Right renal pelvis (tissue), 4 donors: ENCODE data around the gene PIK3R5. TPM values are rescaled to one million over a fixed set of nuclear protein-coding genes. Genes with fewer than 3 reads are reported as not detected.
"Not testable (repeated sequence)": the region's sequence is repeated elsewhere in the genome, so short reads cannot be mapped to it uniquely, and the experiment has no call there.

Experiments
- DNase-seq, 4 donors: peaks; one replicate each; pipeline ENCODE4 v3.0.0-alpha.2; 2013; ENCODE audit warnings: low read depth in 4 of 4, low spot score in 3 of 4, missing footprints in 1 of 4
- polyA plus RNA-seq, 4 donors: library from polyadenylated mRNA; unstranded; fragments of 120-200 nt; gene quantifications; one replicate each; pipeline ENCODE4 v1.2.1, GENCODE V29; 2013; ENCODE audit not compliant: insufficient read length in 4 of 4

Gene PIK3R5
- polyA plus RNA-seq, 4 donors, result 0.65 to 1.4 (median 0.87) TPM

GRCh38 chr17:8988263-8988935 is 22.9 kb upstream of the PIK3R5 start:
- not testable (repeated sequence) for DNase-seq

DNA sequence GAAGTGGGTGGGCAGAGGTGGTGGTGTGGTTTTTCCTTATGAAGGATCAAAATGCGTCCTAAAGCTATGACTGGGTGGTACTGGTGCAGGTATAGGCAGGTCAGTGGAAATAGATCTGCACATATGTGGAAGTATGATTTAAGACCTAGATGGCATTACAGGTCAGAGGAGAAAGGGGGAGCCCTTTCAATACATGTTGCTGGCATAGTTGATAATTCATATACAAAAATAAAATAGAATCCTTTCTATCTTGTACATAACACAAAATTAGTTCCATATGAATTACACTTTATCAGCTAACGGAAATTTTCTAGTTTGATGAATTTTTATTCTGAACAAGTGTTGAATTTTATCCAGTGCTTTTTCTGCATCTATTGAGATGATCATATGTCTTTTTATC is 20.8 kb upstream of the PIK3R5 start:
- no peak for DNase-seq

GRCh38 chr17:8985054-8985701 is 19.7 kb upstream of the PIK3R5 start:
- no peak for DNase-seq

DNA sequence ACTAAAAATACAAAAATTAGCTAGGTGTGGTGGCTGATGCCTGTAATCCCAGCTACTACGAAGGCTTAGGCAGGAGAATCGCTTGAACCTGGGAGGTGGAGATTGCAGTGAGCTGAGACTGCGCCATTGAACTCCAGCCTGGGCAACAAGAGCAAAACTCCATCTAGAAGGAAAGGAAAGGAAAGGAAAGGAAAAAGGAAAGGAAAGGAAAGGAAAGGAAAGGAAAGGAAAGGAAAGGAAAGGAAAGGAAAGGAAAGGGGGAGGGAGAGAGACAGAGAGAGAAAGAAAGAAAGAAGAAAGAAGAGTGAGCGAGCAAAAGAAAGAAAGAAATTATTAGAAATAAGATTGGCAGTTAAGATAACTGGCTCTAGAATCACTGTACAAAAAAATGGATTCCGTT is 18.7 kb upstream of the PIK3R5 start:
- DNase-seq, result not testable (repeated sequence)

GRCh38 chr17:8981443-8981842 is 15.9 kb upstream of the PIK3R5 start:
- DNase-seq, result no peak

DNA sequence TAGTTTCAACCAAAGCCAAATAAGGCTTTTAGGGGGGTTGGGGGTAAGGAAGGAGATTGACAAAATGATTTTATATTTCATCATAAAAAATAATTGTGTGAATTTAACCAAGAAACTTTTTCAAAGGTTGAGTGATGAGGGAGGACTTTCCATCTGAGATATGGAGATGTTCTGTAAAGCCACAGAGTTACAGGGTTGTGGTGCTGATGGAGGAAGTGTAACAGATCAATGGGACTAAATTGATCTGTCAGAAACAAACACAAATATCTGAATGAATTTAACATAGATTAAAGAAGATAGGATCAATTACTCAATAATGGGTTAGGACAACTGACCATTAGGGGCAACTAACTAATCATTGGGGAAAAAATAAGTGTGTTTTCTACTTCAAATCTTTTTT is 14.2 kb upstream of the PIK3R5 start:
- DNase-seq, result no peak

- no peak for DNase-seq
Observed at GRCh38 chr17:8976638-8977037, 11.1 kb upstream of the PIK3R5 start.

GRCh38 chr17:8975091-8975725 is 9.7 kb upstream of the PIK3R5 start:
- no peak for DNase-seq

DNA sequence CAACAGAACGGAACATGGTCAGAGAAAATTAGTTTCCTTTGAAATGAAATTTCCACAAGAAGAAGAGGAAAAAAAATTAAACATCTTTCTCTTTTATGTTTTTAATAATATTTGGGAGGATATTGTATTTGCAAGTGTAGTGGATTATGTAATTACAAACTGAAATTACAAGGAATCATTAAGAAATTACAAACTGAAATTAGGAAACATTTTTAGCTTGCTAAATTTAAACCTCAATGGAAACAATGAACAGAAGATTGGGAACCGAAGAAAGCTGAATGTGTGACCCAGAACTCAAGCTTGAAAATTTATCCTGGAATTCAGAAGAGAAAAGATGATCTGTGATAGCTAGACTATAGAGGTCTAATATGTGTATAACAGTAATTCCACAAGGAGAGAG is 4.4 kb upstream of the PIK3R5 start:
- DNase-seq, result no peak

DNA sequence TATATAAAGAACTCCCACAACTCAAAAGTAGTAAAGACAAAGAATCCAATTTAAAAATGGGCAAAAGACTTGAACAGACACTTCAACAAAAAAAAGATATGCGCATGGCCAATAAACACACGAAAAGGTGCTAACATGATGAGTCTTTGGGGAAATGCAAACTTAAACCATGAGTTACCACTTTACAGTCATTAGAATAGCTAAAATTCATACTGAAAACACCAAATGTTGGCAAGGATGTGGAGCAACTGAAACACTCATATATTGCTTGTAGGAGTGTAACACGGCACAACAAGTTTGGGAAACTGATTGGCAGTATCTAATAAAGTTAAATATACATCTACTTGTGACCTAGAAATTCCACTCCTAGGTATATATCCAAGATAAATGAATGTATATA is 3.0 kb upstream of the PIK3R5 start:
- DNase-seq, result no peak

GRCh38 chr17:8967861-8968260 is 2.4 kb upstream of the PIK3R5 start:
- DNase-seq, result no peak

DNA sequence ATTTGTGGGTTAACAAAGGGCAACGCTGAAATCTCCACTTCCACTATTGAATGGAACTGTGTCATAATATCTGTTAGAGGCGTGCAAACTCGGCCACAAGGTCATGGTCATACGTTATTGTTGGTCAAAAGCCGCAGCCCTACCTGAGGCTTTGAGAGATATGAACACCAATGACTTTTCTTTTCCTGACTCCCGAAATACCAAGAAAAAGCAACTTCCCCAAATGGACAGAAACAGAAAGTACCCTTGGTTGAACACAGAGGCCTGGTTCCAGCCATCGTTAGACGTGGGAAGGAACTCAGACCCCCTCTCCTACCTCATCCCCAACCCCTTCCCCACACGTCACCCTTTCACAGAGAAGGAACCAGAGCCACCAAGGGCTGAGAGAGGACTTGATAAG is 1.4 kb upstream of the PIK3R5 start:
- DNase-seq, result no peak

DNA sequence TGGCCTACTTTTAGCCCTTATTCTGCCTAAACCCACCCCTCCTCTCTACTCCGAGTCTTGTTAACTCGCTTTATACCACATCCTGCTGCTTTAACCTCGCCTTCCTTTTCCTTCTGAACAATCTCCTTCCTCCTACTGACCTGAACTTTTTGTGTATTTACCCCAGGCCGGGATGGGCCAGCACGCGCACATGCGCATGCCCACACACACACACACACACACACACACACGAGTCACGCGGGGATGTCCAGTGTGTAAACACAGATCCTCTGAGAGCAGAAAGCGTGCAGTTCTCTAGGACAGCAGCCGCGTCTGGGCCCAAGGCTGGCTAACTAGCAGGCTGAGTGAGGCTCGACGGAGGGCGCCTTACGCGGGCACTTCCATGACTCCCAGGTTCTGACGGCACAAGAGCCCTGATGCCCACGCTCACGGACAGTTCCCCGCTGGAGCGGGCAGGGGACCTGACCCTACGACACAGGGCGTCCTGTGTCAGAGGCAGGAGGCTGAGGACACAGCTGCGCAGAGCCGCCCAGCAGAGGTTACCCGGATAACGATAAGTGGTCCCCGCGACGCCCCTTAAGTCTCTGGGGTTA is 610 bp downstream of the PIK3R5 start:
- DNase-seq, result no peak

DNA sequence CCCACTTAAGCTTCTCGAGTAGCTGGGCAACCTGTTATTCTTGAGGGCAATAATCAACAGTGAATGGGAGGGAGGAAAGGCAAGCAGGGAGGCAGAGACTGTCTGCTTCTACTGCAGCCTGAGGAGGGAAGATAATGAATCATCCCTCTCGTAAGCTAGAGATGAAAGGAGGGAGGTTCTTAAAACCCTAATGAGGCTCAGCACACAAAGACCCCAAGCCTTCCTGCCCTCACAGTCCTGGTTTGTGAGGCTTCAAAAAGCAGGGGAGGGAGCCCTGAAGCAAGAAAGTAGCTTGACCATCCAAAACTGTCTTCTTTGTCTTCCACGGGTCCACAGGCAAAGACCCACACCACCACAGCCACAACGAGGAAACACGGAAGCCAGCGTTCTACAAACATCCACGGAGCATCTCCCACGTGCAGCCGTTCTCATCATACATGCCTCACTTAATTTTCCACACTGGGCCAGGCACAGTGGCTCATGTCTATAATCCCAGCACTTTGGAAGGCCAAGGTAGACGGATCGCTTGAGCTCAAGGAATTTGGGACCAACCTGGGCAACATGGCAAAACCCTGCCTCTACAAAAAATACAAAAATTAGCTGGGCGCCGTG is 1.8 kb downstream of the PIK3R5 start:
- no peak for DNase-seq

DNA sequence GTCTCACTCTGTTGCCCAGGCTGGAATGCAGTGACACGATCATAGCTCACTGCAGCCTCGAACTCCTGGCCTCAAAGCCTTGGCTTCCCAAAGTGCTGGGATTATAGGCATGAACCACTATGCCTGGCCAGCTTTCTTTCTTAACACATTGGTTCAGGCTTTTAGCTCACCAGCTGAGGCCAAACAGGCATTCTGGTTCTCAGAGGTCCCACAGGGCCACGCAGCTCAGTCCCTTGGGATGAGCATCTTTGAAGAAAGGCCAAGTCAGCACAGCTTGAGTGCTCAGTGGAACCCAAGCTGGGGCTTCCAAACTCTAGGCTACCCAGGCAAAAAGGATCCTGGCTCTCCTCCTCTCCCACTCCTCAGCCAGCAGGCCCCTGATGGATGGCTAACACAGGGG is 2.5 kb downstream of the PIK3R5 start:
- no peak for DNase-seq

DNA sequence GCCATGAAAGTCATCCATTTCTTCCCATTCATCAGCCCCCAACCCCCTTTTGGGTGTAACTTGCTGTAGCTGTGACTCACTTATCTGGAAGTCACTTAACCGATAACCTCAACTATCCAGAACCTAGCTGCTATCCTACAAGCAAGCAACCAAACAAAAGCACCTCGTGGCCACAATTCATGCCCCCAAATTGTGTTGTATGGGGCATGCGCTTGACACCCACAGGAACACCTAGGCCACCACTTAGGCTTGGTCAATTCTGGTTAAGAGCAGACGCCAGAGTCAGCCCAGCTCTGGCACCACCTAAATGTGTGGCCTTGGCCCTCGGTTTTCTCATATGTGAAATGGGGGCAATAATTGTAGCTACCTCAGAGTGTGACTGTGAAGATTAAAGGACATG is 3.7 kb downstream of the PIK3R5 start:
- no peak for DNase-seq

DNA sequence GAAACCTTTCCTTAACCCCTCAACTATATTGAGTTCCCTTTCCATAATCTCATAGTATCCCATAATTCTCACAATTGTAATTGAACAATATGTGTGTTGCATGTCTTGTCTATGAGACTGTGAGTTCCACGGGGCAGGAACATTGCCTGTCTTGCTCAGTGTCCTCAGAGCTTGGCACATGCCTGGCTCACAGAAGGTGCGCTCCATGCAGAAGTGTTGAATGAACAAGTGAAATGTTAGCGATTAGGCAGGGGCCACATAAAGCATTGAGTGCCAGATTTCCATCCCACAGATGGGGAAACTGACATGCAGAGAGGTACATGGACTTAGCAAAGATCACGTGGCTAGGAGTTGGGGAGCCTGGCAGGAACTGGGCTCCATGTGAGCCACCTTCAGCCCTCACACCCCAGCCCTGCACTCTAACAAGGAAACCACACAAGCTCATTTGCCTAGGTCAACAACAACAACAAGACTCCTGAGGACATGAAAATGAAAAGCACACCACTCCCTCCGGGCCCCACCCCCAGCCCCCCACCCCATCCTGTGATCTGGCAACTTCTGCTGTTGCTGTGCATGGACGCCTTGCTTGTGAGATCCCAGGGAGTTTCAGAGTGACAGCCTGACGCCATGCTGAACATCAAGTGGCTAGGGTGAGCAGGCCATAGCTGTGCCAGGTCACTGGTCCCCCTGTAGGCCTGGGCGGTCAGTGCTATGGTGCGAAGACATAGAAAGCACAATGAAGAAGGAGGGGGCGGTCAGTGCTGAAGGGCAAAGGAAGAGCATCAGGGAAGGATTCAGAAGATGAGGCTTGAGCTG is 5.0 kb downstream of the PIK3R5 start:
- no peak for DNase-seq

GRCh38 chr17:8959312-8959918 is 6.1 kb downstream of the PIK3R5 start:
- no peak for DNase-seq

GRCh38 chr17:8957721-8958120 is 7.8 kb downstream of the PIK3R5 start:
- no peak for DNase-seq

DNA sequence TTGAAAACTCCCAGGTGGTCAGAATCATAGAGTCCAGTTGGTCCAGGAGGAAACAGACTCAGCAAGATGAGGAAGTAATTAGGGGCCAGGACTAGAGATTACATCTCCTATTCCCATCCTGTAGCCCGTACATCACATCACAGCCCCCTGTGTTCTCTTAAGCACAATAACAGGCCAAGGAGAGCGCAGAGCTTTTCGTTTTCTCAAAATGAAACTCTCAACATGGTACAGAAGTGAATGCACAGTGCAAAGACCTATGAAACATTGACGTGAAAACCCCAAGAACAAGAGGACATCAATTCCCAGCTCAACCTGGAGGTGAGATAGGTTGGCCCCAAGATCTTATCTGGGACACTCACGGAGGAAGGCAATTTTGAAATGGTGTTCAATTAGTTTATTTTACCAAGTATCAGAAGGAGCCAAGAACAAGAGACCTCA is 9.0 kb downstream of the PIK3R5 start:
- no peak for DNase-seq
